ENCODE measurements around the gene ABHD4. TPM values are rescaled to one million over a fixed set of nuclear protein-coding genes. Genes with fewer than 3 reads are reported as not detected.
"Not testable (repeated sequence)": the region's sequence is repeated elsewhere in the genome, so short reads cannot be mapped to it uniquely, and the experiment has no call there.

ABHD4 gene
- 10 to 100 TPM; 37.6 to 49.5 (median 43.7) TPM for polyA plus RNA-seq (ENCODE audit: insufficient read length in 3 of 3)

- peak; percentile 59 to 65 (median 61) for DNase-seq (ENCODE audit: low read depth in 3 of 3, low spot score in 2 of 3)
Observed at GRCh38 chr14:22598099-22598895, at the start of gene ABHD4. Gene ABHD4 (plus strand): TSS chr14:22598300. CDS start chr14:22598307, 7 bp downstream.

GRCh38 chr14:22549324-22549962, 48.7 kb upstream of the ABHD4 start:
- DNase-seq (ENCODE audit: low read depth in 3 of 3, low spot score in 2 of 3) = no peak

GRCh38 chr14:22549981-22550673, 48.0 kb upstream of the ABHD4 start:
- DNase-seq (ENCODE audit: low read depth in 3 of 3, low spot score in 2 of 3) = no peak

GRCh38 chr14:22551605-22551997, 46.5 kb upstream of the ABHD4 start:
- DNase-seq (ENCODE audit: low read depth in 3 of 3, low spot score in 2 of 3) = no peak

GRCh38 chr14:22552001-22552826, 45.9 kb upstream of the ABHD4 start:
- no peak for DNase-seq (ENCODE audit: low read depth in 3 of 3, low spot score in 2 of 3)

- DNase-seq (ENCODE audit: low read depth in 3 of 3, low spot score in 2 of 3) = no peak
Observed at GRCh38 chr14:22552827-22553076, 45.3 kb upstream of the ABHD4 start.

- DNase-seq (ENCODE audit: low read depth in 3 of 3, low spot score in 2 of 3) = no peak
Observed at GRCh38 chr14:22553445-22553844, 44.7 kb upstream of the ABHD4 start.

- DNase-seq (ENCODE audit: low read depth in 3 of 3, low spot score in 2 of 3) = not testable (repeated sequence)
Observed at GRCh38 chr14:22553861-22554497, 44.1 kb upstream of the ABHD4 start.

- DNase-seq (ENCODE audit: low read depth in 3 of 3, low spot score in 2 of 3) = no peak
Observed at GRCh38 chr14:22554498-22555383, 43.4 kb upstream of the ABHD4 start.

- DNase-seq (ENCODE audit: low read depth in 3 of 3, low spot score in 2 of 3) = no peak
Observed at GRCh38 chr14:22555384-22556011, 42.6 kb upstream of the ABHD4 start.

- DNase-seq (ENCODE audit: low read depth in 3 of 3, low spot score in 2 of 3) = no peak
Observed at GRCh38 chr14:22556021-22556989, 41.8 kb upstream of the ABHD4 start.

- peak; percentile 67 to 78 (median 76) for DNase-seq (ENCODE audit: low read depth in 3 of 3, low spot score in 2 of 3)
Observed at GRCh38 chr14:22556990-22557623, 41.0 kb upstream of the ABHD4 start.

GRCh38 chr14:22557846-22558220, 40.3 kb upstream of the ABHD4 start:
- DNase-seq (ENCODE audit: low read depth in 3 of 3, low spot score in 2 of 3) = no peak

- DNase-seq (ENCODE audit: low read depth in 3 of 3, low spot score in 2 of 3) = no peak
Observed at GRCh38 chr14:22558221-22558913, 39.7 kb upstream of the ABHD4 start.

GRCh38 chr14:22559041-22559440, 39.1 kb upstream of the ABHD4 start:
- no peak for DNase-seq (ENCODE audit: low read depth in 3 of 3, low spot score in 2 of 3)

GRCh38 chr14:22560662-22561365, 37.3 kb upstream of the ABHD4 start:
- DNase-seq (ENCODE audit: low read depth in 3 of 3, low spot score in 2 of 3) = no peak

Measured in right renal cortex interstitium (tissue), 3 donors.